Neural progenitor cell (in vitro differentiated cells): ENCODE results near the gene CCNL2.

Experiments used
- EZH2 ChIP-seq: fragments of 200-600 bp; sonication (generic); IDR thresholded peaks from 2 replicates; pipeline ENCODE4 v1.6.1; 2017; ENCODE audit warnings: antibody characterized with exemption, mild to moderate bottlenecking, moderate library complexity
- EZH2phosphoT487 ChIP-seq: fragments of 200-600 bp; sonication (generic); IDR thresholded peaks from 2 replicates; pipeline ENCODE4 v1.6.1; 2017; ENCODE audit warnings: antibody characterized with exemption
- TF ChIP-seq, protein P1 (sequence below): fragments of 200-600 bp; sonication (generic); IDR thresholded peaks from 2 replicates; pipeline ENCODE4 v1.5.1; 2017; ENCODE audit warnings: antibody characterized with exemption, mild to moderate bottlenecking

DNA sequence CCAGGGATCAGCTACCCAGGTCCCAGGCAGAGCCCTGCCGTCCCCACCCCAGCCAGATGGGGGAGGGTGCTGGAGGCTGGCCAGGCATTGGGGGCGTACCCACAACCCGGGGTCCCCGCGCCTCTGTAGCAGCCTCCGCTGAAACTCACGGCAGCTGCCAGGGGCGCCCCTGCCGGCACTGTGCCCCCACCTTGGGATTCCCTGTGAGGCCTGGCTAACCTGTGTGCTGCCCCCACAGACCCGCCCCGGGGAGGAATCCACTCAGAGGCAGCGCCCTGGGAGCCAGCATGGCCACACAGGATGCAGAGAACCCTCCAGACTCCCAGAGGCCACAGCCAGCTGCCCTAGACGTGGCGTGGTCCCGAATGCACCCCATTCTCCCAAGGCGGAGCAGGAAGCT lies 53.8 kb downstream of the CCNL2 start:
- TF ChIP-seq EZH2: no peak
- TF ChIP-seq, protein P1, sequence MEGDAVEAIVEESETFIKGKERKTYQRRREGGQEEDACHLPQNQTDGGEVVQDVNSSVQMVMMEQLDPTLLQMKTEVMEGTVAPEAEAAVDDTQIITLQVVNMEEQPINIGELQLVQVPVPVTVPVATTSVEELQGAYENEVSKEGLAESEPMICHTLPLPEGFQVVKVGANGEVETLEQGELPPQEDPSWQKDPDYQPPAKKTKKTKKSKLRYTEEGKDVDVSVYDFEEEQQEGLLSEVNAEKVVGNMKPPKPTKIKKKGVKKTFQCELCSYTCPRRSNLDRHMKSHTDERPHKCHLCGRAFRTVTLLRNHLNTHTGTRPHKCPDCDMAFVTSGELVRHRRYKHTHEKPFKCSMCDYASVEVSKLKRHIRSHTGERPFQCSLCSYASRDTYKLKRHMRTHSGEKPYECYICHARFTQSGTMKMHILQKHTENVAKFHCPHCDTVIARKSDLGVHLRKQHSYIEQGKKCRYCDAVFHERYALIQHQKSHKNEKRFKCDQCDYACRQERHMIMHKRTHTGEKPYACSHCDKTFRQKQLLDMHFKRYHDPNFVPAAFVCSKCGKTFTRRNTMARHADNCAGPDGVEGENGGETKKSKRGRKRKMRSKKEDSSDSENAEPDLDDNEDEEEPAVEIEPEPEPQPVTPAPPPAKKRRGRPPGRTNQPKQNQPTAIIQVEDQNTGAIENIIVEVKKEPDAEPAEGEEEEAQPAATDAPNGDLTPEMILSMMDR: no peak
- TF ChIP-seq EZH2phosphoT487: no peak
